SW 1271 (cell line): ENCODE results near the gene IFITM10.

Experiments used
- DNase-seq, 2 experiments: peaks; one replicate each; lab custom pipeline; 2025; lab: John Stamatoyannopoulos, UW

The IFITM10 gene

GRCh38 chr11:1707751-1708150 lies 42.6 kb downstream of the IFITM10 start:
- DNase-seq: no peak

GRCh38 chr11:1706634-1707400 lies 43.6 kb downstream of the IFITM10 start:
- DNase-seq: no peak

- DNase-seq: no peak
These were observed 45.0 kb downstream of the IFITM10 start for GRCh38 chr11:1705126-1706052.

- DNase-seq: no peak
These were observed 47.2 kb downstream of the IFITM10 start for GRCh38 chr11:1703146-1703545.

- no peak for DNase-seq
These were observed 47.9 kb downstream of the IFITM10 start for GRCh38 chr11:1702506-1702905.

GRCh38 chr11:1701091-1701807 lies 49.1 kb downstream of the IFITM10 start:
- no peak for DNase-seq

- DNase-seq: no peak
These were observed 50.6 kb downstream of the IFITM10 start for GRCh38 chr11:1699771-1700170.

GRCh38 chr11:1696608-1697570 lies 53.5 kb downstream of the IFITM10 start, which contains the start of gene KRTAP5-6:
Gene KRTAP5-6 (plus strand): TSS chr11:1697195. CDS start chr11:1697246, 51 bp downstream.
- no peak for DNase-seq

GRCh38 chr11:1695548-1696108 lies 54.8 kb downstream of the IFITM10 start:
- DNase-seq: no peak

GRCh38 chr11:1694846-1695547 lies 55.4 kb downstream of the IFITM10 start:
- no peak for DNase-seq

GRCh38 chr11:1694064-1694845 lies 56.1 kb downstream of the IFITM10 start:
- DNase-seq: peak; percentile 16 to 46

- peak in 1 of 2 experiments; percentile 36 for DNase-seq
These were observed 56.9 kb downstream of the IFITM10 start for GRCh38 chr11:1693327-1694063.

- DNase-seq: no peak
These were observed 57.6 kb downstream of the IFITM10 start for GRCh38 chr11:1692708-1693326.

- DNase-seq: no peak
These were observed 58.3 kb downstream of the IFITM10 start for GRCh38 chr11:1691878-1692707.

- DNase-seq: no peak
These were observed 59.1 kb downstream of the IFITM10 start for GRCh38 chr11:1691026-1691877.
